NT2/D1 (cell line): ENCODE measurements around the gene CDH13.

ENCODE experiments used
- SUZ12 ChIP-seq: IDR thresholded peaks from 2 replicates; pipeline ENCODE4 v1.6.1; 2011; ENCODE audit not compliant: insufficient read length, insufficient read depth; ENCODE audit errors: extremely low read depth
- YY1 ChIP-seq: IDR thresholded peaks from 2 replicates; pipeline ENCODE4 v1.6.1; 2011; ENCODE audit not compliant: insufficient read length, insufficient read depth
- ZNF274 ChIP-seq: IDR thresholded peaks from 2 replicates; pipeline ENCODE4 v1.6.1; 2011; ENCODE audit warnings: mild to moderate bottlenecking, low read depth, low read length

- TF ChIP-seq YY1 (no peak), SUZ12 (no peak), ZNF274 (no peak)
Measured at GRCh38 chr16:83270061-83270460, 643.3 kb downstream of the CDH13 start.
